Right hindlimb (tissue), 1 donor: Measurements from ENCODE around the gene TREML4.
"Not testable (repeated sequence)": the region's sequence is repeated elsewhere in the genome, so short reads cannot be mapped to it uniquely, and the experiment has no call there.

Experiments used
- DNase-seq: peaks from one replicate; pipeline ENCODE4 v3.0.0-alpha.2; 2018

Gene TREML4

DNA sequence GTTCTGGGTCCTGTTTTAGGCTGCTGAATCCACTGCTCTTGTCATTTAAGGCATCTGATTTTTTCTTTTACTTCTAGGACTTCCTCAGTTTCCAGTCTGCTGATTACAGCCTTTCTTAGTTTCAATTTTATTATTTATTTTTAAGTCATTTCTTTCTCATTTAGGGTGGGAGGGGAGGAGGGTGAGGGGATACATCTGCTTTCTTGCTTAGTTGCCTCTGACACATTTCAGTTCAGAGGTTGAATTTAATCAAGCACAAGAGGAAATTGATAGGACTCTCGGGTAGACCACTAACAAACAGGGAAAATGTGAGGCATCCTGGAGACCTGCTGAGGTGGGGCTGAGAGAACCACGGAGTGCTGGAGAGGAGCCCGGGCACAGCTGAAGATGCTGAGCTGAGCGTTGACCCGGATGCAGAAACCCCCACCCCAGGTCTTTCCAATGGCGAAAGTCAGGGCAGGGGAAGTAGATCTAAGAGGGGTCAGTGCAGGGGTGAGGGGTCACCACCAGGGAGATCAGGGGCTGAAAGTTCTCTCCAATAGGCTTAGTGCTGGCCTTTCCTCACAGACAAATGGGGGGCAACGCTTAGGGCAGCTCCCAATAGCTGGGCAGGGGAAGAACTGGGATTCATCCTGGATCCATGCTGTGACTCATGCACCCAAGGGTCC lies 19.6 kb upstream of the TREML4 start:
- no peak for DNase-seq

DNA sequence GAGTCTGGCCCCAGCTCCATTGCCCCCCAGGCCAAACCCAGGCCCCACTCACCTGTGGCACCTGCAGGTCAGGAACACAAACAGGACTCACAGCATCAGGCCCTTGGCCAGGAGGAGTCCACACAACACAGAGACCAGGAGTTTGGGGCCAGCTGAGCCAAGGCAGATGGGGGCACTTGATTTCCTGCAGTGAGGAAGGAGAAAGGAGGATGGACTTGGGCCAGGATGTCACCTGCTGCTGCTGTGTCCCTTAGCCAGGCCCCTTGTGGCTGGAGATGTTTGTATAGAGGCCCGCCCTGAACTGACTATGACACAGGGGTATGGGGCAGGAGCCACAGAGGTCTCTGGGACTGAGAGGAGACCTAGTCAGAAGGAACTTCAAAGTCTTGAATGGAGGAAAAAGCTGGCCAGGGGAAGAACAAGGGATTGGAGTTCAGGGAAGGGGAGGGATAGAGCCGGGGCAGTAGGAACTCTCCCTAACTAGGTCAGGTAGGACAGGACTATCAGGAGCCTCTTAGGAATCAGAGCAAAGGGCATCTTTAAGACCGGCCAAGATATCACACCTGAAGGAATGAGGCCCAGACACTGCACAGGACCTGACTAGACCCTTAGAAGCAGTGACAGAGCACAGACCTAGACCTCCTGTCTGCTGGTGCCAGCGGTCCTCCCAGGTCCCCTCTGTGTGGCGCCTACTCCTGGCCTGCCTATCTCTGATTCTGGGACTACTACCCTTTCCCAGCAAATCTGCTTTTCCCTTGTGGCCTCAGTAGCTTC lies 18.4 kb upstream of the TREML4 start:
- no peak for DNase-seq

DNA sequence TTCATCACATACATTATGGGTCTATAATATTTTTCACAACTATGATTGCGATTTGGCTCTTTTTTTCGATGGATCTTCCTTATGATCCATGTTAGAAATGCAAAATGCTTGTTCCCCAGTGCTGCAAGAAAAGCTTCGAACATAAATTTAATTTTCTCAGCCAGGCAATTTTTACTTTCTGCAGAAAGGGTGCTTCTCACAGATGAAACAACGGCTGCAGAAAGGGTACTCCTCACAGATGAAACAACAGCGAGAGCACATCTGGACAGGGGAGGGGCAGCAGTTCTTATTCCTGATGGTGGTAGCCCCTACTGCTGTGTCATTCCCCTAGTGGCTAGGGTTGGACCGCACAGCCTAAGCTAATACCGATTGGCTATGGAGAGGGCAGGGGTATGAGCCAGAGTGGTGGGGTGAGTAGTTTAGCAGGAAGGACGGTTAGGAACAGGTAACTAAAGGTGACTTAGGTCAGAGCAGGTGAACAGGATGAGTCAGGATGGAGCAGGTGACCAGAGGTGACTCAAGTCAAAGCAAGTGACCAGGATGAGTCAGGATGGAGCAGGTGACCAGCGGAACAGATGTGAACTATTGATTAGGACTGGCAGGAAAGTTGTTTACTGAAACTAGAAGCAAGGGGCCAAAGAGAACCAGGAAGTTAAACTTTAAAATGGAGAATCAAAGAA lies 13.4 kb upstream of the TREML4 start:
- DNase-seq = no peak

DNA sequence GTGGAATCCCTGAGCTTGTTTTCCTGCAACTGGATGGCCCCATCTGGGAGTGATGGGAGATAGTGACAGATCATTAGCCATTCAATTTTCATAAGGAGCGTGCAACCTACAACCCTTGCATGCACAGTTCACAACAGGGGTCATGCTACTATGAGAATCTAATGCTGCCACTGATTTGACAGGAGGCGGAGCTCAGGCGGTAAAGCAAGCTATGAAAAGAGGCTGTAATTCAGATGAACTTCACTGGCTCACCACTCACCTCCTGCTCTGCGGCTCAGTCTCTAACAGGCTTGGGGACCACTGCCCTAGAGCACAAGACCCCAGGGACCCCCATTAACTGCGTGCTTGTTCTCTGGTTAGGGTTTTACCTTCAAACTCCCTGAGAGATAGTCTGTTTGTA lies 12.4 kb upstream of the TREML4 start:
- no peak for DNase-seq

DNA sequence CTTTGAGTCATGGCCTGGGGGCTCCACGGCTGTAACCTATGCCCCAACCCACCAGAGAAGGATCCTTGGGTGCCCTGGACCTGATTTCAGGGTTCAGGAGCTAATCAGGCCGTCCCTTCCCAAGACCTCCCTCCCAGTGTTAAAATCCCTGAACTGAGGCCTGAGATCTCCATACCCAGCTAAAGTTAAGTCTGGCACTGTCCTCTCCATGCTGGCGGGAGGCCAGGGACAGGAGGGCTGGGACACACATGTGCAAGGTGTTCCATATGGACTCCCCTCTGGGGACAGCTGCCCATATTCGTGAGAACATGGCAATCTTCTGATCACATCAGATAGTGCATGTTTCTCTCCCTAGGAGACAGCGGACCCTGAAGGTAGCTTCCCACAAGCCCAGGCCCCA lies 11.5 kb upstream of the TREML4 start:
- no peak for DNase-seq

DNA sequence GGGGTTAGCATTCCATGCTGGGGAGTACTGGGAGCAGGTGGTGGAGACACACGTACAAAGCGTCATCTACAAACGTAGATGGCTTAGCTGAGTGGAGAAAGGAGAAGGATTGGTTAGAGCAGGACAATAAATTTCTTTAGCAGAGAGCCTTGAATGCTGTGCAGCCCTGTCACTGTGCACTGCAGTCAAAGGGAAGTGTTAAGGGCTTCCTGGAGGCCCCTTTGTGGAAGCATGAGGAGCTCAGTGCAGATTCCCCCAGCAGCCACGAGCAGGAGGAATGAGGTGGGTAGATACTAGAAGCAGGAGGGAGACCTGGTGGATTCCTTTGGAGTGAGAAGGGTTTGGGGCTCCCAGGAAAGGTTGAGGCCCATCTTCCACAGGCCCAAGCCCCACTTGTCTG lies 6.1 kb upstream of the TREML4 start:
- no peak for DNase-seq

DNA sequence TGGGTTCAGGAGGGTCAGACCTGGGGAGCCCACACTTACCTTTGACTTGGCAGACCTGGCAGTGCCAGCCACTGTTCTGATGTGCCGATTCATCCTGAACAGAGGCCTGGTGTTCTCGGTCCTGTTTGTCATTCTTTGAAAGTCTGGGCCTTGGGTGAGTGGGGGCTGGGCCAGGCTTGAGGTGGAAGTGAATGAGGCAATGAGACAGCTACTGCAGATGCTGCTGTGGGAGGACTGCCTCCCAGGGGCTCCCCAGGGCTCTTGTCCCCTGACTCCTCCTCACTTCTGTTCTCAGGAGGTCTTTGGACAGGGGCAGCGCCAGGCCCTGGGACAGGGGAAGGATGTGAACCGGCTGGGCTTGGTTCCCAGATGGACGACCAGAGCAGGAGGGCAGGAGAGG lies 5.6 kb upstream of the TREML4 start:
- DNase-seq = no peak

DNA sequence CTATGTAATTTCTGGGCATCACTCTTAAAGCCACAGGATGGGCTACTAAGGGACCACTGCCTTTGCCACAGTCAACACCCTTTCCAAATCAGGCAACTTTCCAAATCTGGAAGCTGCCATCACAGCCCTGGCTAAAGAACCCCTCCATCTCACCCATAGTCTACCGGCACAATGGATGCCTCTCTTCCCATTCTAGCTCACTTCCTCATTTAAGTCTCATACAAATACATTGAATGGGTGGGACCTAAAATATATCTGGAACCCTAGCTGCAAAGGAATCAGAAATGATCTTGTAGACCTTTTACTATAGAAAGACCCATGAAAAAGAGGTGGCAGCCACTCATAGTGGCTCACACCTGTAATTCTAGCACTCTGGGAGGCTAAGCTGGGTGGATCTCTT lies 3.3 kb upstream of the TREML4 start:
- no peak for DNase-seq

DNA sequence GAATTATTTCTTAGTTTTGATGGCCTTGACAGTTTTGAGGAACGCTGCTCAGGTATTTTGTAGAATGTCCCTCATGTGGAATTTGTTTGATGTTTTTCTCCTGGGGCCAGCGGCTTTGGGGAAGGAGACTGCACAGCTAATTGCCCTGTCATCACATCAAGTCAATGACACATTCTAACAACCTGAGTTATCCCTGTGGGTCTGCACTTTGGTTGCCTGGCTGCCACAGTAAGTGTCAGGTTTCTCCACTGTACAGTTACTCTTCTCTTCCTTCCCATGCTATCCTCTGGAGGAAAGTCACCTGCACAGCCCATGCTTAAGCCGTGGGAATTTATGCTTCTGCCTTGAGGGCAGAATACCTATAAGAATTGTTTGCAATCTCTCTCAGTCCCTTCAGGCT lies 1.4 kb upstream of the TREML4 start:
- DNase-seq = no peak

DNA sequence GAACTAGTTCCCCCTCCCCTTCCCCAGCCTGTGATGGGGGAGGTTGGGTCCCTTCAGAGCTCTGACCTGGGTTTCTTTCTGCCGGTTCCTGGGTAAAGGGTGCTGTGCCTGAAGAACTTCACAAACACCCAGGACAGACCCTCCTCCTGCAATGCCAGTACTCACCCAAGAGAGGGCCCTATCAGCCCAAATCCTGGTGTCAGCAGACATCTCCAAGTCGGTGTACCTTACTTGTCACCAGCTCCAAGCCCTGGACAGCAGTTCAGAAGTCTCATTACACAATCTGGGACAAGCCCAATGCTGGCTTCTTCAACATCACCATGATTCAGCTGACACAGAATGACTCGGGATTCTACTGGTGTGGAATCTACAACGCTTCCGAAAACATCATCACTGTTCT lies 467 bp downstream of the TREML4 start:
- DNase-seq = no peak

DNA sequence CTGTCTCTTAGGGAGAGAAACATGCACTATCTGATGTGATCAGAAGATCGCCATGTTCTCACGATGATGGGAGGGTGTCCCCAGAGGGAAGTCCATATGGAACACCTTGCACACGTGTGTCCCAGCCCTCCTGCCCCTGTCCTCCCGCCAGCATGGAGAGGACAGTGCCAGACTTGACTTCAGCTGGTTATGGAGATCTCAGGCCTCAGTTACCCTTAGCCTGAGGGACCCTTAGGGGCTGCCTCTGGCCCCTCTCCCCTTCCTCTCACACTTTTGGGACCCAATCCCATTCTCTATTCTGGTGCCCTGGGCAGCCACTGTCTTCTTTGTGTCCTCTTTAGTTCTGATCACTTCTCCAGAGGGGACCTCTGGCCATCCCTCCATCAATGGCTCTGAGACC lies 1.6 kb downstream of the TREML4 start:
- DNase-seq = no peak

DNA sequence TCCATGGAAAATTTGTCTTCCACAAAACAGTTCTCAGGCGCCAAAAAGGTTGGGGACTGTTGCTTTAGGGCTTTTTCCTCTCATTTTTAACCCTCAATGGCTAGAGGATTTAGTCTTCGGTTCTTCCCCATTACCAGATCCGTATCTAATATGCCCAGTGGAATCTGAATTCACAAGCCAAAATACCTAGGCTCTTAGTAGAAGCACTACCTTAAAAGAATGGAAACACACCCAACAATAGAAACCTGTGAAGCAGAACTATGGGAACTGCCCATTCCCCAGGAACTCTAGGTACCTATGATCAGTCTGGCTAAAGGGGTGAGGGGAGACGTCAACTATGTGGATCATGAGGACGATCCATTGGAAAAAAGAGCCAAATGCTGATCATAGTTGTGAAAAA lies 3.1 kb downstream of the TREML4 start:
- DNase-seq = no peak

DNA sequence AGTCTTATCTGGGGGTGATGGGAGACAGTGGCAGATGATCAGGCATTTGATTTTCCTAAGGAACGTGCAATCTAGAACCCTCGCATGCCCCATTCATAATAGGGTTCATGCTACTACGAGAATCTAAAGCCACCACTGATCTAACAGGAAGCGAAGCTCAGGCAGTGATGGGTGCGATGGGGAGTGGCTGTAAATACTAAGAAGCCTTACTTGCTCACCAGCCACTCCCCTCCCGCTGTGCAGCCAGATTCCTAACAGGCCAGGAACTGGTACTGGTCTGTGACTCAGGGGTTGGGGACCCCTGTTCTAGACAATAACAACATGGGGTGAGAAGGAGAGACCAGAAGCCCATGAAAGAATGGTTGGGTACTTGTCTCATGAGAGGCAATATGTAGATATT lies 4.5 kb downstream of the TREML4 start:
- DNase-seq = no peak

DNA sequence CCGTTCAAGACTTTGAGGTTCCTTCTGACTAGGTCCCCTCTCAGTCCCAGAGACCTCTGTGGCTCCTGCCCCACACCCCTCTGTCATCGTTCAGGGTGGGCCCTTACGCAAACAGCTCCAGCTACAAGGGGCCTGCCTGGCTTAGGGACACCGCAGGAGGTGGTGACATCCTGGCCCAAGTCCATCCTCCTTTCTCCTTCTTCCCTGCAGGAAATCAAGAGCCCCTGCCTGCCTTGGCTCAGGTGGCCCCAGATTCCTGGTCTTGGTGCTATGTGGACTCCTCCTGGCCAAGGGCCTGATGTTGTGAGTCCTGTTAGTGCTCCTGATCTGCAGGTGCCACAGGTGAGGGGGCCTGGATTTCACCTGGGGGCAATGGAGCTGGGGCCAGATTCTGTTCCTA lies 8.1 kb downstream of the TREML4 start:
- no peak for DNase-seq

DNA sequence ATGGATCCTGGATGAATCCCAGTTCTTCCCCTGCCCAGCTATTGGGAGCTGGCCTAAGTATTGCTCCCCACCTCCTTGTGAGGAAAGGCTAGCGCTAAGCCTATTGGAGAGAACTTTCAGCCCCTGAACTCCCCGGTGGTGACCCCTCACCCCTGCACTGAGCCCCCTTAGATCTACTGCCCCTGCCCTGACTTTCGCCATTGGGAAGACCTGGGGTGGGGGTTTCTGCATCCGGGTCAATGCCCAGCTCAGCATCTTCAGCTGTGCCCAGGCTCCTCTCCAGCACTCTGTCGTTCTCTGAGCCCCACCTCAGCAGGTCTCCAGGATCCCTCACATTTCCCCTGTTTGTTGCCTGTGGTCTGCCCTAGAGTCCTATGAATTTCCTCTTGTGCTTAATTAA lies 9.0 kb downstream of the TREML4 start:
- no peak for DNase-seq

DNA sequence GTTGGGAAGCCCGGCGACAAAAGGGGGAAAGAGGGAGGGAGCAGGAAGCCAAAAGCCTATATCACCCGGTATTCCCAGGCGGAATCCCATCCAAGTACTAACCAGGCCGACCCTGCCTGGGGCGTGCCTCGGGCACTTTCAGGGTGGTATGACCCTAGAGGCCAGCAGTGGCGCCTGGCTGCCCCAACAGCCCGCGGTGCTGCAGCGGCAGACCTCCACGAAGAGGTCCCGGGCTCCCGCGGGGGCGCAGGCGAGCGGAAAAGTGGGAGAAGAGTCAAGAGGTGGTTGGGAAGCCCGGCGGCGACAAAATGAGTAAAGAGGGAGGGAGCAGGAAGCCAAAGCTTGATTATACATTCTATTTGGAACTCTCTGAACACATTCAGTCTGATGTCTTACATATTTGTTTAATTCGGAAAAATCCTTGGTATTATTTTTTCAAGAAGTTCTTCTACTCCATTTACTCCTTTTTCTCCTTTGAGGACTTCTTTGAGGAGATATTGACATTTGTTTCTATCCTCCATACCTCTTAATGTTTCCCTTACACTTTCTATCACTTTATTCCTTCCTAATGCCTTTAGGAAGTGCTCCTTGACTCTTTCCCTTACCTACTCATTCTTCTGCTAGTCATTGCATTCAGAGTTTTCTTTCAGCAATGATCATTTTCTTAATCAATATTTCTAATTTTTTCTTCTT lies 11.5 kb downstream of the TREML4 start:
- DNase-seq = no peak

DNA sequence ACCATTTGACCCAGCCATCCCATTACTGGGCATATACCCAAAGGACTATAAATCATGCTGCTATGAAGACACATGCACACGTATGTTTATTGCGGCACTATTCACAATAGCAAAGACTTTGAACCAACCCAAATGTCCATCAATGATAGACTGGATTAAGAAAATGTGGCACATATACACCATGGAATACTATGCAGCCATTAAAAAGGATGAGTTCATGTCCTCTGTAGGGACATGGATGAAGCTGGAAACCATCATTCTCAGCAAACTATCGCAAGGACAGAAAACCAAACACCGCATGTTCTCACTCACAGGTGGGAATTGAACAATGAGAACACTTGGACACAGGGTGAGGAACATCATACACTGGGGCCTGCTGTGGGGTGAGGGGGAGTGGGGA lies 18.4 kb downstream of the TREML4 start:
- DNase-seq = not testable (repeated sequence)

DNA sequence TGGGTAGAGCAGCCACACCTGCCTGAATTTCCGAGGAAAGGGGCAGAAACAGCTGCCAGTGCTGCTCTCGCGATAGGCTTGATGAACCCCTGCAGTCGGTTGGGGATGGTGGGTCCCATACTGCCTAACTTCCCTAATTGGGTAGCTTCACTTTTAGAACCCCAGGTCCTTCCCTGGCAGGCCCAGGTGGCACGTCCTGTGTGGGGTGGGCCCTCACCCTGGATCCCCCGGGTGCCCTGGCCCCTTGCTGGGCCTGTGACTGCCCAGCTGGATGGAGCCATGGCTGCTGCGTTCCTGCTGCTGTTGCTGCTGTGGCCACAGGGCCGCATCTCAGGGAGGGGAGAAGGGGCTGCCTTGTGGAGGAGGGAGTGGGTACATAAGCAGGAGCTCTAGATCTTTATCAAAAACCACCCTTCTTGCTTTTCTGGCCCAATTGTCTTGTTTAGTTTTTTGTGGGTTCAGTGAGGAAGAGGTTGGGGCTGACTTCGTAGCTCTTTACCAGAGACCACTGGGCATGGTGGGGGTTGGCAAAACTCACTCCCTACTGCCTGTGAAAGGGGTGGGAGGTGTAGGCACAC lies 19.2 kb downstream of the TREML4 start:
- no peak for DNase-seq

DNA sequence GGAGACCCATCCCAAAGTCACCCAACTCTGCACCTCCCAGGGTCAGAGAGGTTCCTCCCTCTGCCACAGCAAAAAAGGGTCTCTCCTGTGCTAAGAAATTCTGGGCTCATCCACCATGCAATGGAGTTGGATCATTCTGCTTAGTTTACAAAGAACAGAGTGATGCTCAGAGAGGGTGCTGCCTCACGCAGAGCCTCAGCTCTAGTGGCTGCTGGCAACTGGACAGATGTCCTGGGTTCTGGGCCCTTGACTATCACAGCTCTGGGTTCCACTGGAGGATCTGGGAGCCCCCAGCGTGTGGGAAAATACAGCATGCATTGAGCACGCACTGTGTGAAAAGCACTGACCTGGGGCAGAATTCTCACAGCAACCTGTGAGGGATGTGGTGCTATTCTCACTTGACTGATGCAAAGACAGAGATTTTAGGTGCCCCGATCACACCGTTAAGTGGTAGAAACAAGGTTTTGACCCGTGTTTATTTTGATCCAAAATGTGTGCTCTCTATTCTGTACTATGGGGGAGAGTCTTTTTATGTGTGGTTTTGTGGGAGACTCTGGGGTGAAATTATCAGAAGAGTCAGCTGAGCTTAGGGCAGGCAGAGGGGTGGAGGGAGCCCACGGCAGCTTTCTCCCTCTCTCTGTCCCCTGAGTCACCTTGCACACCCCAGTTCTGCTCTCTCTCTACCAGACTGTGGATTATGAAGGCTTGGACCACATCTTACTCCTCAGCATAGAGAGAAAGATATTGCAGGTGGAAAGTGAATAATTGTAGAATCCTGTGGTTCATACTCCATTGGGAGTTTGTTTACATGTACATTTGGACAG lies 19.9 kb downstream of the TREML4 start:
- no peak for DNase-seq

DNA sequence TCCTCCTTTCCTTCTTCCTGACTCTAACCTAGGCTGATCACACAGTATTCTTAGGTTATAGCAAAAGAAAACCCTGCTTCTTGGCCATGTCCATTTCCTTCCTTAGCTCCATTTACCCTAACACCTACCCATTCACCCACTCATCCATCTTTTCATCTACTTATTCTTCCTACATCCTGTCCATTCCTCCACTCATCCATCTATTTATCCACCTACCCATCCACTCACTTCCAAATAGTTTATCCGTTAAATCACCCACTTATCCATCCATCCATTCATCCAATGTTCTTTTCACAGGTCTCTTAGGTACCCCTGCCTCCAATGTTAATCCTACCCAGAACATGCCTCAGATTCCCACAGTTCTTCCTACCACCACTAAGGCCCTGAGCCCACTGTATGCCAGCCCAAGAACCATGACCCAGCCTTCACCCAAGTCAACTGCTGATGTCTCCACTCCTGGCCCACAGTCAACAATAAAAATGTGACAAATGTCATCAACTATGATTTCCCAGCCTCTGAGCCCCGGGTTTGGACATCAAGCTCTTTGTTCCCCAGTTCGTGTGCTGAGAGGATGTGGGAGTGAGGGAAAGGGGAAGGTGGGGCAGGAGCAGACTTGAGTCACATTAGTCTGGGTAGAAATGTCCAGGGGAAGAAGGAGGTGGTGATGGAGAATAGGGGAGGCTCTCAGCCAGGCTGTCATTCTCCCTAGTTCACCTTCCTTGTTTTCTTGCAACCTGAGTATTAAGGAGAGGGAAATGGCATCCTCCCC lies 24.4 kb downstream of the TREML4 start:
- no peak for DNase-seq

DNA sequence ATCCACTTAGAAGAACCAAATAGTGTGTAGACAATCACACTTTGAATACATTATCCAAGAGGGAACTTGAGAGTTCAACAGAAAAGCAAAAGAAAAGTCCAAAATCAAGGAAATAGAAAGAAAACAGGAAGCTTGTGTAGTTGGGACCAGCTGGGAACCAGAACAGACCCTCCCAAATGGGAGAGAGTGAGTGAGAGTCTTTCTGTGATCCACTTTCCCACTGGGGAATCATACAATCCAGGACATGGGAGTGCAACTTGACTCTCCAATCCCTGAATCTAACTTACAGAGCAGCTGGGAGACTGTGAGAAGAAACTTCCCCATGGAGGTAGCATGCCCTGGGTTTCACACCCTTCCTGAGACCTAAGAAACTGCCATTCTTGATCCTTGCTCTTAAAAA lies 27.0 kb downstream of the TREML4 start:
- no peak for DNase-seq
